Mucosa of gallbladder (tissue), 1 donor: ENCODE results near the gene SLX9. TPM values are rescaled to one million over a fixed set of nuclear protein-coding genes. Genes with fewer than 3 reads are reported as not detected.
A peak's percentile ranks its signal among the peaks of the same experiment; 100 is the strongest.

Experiments
- DNase-seq: peaks from one replicate; pipeline ENCODE4 v3.0.0-alpha.2; 2020; ENCODE audit warnings: low spot score
- total RNA-seq: library from RNA; stranded (reverse); gene quantifications from one replicate; pipeline ENCODE4 v1.2.1, GENCODE V29; 2021
- donor health status: DM: no; HTN: no; CAD: no.

The SLX9 gene
- total RNA-seq, 1 donor from 2014 or later = 34.6 TPM

- no peak for DNase-seq
Observed at GRCh38 chr21:44959376-44960091, 19.7 kb downstream of the SLX9 start.

GRCh38 chr21:44960141-44961092, 20.6 kb downstream of the SLX9 start:
- no peak for DNase-seq

- DNase-seq = peak; percentile 48
Observed at GRCh38 chr21:44962403-44962966, 22.7 kb downstream of the SLX9 start.

- no peak for DNase-seq
Observed at GRCh38 chr21:44964381-44964780, 24.6 kb downstream of the SLX9 start.

- no peak for DNase-seq
Observed at GRCh38 chr21:44965251-44966022, 25.6 kb downstream of the SLX9 start.

GRCh38 chr21:44966135-44967081, 26.6 kb downstream of the SLX9 start:
- DNase-seq = no peak

- DNase-seq = no peak
Observed at GRCh38 chr21:44967082-44968047, 27.5 kb downstream of the SLX9 start.

- no peak for DNase-seq
Observed at GRCh38 chr21:44969066-44969670, 29.3 kb downstream of the SLX9 start.

- DNase-seq = no peak
Observed at GRCh38 chr21:44969931-44970755, 30.3 kb downstream of the SLX9 start.

GRCh38 chr21:44970766-44971671, 31.2 kb downstream of the SLX9 start:
- no peak for DNase-seq

GRCh38 chr21:44971672-44971995, 31.8 kb downstream of the SLX9 start:
- DNase-seq = no peak

GRCh38 chr21:44972301-44972814, 32.5 kb downstream of the SLX9 start:
- DNase-seq = no peak

- no peak for DNase-seq
Observed at GRCh38 chr21:44972821-44973220, 33.0 kb downstream of the SLX9 start.

- no peak for DNase-seq
Observed at GRCh38 chr21:44973598-44973997, 33.8 kb downstream of the SLX9 start.

GRCh38 chr21:44974676-44975075, 34.8 kb downstream of the SLX9 start:
- no peak for DNase-seq

- DNase-seq = no peak
Observed at GRCh38 chr21:44975720-44976555, 36.1 kb downstream of the SLX9 start.
